Fibroblast of skin of scalp (primary cell): ENCODE measurements around the gene NDUFA6. TPM values are rescaled to one million over a fixed set of nuclear protein-coding genes. Genes with fewer than 3 reads are reported as not detected.
"Not testable (repeated sequence)": the region's sequence is repeated elsewhere in the genome, so short reads cannot be mapped to it uniquely, and the experiment has no call there.

Experiments used
- DNase-seq: peaks from one replicate; pipeline ENCODE4 v3.0.0-alpha.2; 2013
- polyA plus RNA-seq, 2 experiments: library from polyadenylated mRNA; unstranded; fragments of 120-200 nt; gene quantifications; one replicate each; pipeline ENCODE4 v1.2.1, GENCODE V29; 2013; ENCODE audit not compliant: insufficient read length in 2 of 2

Gene NDUFA6
- polyA plus RNA-seq (2013, experiment 1 of 2; ENCODE audit: insufficient read length): 86.8 TPM
- 90.6 TPM for polyA plus RNA-seq (2013, experiment 2 of 2; ENCODE audit: insufficient read length)

DNA sequence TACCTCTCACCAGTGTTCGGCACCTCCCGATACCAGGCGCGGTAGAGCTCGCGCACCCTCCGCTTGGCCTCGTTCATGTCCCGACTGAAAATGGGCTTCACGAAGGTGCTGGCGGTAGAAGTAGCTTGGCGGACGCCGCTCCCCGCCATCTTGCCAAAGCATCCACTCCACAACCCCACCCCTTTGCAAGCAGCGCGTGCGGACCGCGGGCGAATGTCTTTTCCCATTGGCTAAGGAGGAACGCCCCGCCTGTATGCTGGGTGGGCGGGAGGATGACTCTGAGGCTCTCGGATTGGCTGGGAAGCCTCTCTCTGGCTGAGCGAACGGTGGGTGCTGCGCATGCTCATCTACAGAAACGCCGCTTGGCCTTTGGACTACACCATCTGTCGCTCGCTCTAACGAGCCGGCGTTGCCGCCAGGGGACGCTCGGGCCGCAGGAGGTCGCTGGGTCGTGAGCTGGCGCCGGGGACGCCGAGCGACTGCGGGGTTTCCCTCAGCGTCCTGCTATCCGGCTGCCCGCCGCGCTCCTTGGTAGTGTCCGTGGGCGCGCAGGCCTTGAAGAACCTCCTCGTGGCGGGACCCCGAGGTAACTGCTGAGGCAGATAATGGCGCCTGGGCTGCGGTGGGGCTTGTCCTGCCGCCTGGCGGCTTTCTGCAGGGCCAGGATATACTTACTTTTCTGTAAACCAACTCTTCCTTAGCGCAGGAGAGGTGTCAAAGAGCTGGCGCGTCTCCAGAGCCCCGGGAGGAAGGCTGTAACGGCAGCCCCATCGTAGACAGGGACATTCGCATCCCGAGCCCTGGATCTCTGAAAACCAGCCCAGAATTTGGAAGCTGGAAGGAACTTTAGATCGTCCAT lies at the start of gene NDUFA6:
Gene NDUFA6, minus strand, starts transcription at position 177 of the 859 bp plus-strand sequence. Its CDS starts 28 bp downstream, at position 149.
- peak; percentile 99 for DNase-seq

DNA sequence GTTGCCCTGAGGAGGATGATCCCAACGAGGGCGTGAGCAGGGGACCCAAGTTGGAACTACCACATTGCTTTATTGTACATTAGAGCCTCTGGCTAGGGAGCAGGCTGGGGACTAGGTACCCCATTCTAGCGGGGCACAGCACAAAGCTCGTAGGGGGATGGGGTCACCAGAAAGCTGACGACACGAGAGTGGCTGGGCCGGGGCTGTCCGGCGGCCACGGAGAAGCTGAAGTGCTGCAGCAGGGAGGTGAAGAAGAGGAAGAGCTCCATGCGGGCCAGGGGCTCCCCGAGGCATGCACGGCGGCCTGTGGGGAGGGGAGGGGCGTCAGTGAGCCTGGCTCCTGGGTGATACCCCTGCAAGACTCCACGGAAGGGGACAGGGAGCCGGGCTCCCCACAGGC lies 49.6 kb upstream of the NDUFA6 start:
- not testable (repeated sequence) for DNase-seq

DNA sequence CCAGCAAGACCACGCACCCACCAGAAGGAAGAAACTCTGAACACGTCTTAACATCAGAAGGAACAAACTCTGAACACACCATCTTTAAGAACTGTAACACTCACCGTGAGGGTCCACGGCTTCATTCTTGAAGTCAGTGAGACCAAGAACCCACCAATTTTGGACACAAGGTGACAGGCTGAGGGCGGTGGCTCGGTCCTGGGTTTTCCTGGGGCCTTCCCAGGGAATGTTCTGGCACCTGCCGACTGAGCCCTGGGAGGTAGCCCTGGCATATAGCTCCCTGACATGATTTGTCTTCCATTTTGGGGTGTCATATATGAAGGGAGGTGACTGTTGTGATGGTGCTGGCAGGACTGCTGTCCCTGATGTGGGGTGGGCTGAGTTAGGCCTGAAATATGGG lies 48.9 kb upstream of the NDUFA6 start:
- DNase-seq: not testable (repeated sequence)

DNA sequence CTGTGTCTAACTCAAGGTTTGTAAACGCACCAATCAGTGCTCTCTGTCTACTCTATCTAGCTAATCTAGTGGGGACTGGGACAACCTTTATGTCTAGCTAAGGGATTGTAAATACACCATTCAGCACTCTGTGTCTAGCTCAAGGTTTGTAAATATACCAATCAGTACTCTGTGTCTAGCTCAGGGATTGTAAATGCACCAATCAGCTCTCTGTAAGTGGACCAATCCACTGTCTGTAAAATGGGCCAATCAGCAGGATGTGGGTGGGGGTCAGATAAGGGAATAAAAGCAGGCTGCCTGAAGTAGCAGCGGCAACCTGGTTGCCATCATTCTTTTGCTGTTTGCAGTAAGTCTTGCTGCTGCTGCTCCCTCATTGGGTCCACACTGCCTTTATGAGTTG lies 48.4 kb upstream of the NDUFA6 start:
- no peak for DNase-seq

DNA sequence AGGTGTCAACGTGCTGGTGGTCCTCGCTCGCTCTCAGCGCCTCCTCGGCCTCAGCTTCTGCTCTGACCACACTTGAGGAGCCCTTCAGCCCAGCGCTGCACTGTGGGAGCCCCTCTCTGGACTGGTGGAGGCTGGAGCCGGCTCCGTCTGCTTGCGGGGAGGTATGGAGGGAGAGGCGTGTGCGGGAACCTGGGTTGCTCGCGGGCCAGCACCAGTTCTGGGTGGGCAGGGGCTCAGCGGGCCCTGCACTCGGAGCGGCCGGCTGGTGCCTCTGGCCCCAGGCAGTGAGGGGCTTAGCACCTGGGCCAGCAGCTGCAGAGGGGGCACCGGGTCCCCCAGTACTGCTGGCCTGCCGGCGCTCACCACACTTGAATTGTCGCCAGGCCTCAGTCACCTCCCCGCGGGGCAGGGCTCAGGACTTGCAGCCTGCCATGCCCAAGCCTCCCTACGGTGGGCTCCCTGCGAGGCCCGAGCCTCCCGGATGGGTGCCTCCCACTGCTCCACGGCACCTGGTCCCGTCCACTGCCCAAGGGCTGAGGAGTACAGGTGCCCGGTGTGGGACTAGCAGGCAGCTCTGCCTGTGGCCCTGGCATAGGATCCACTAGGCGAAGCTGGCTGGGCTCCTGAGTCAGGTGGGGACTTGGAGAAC lies 47.7 kb upstream of the NDUFA6 start:
- no peak for DNase-seq

DNA sequence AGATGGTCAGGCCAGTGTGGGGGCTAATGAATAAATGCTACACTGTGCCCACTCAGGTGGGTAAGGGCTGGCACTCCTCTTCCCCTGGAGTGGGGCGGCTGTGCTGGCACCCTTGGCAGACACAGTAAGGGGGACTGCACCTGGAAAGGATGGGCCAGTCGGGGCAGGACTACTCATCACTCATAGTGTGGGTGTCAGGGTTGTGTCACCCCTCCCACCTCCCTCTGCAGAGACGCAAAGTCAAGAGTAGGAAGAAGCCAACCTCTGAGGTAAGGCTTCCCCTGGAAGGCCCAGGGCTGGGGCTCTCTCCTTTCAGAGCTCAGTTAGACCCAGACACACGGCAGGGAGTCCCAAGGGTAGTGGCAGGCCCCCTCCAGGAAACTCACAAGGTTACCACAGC lies 45.1 kb upstream of the NDUFA6 start:
- DNase-seq: not testable (repeated sequence)

DNA sequence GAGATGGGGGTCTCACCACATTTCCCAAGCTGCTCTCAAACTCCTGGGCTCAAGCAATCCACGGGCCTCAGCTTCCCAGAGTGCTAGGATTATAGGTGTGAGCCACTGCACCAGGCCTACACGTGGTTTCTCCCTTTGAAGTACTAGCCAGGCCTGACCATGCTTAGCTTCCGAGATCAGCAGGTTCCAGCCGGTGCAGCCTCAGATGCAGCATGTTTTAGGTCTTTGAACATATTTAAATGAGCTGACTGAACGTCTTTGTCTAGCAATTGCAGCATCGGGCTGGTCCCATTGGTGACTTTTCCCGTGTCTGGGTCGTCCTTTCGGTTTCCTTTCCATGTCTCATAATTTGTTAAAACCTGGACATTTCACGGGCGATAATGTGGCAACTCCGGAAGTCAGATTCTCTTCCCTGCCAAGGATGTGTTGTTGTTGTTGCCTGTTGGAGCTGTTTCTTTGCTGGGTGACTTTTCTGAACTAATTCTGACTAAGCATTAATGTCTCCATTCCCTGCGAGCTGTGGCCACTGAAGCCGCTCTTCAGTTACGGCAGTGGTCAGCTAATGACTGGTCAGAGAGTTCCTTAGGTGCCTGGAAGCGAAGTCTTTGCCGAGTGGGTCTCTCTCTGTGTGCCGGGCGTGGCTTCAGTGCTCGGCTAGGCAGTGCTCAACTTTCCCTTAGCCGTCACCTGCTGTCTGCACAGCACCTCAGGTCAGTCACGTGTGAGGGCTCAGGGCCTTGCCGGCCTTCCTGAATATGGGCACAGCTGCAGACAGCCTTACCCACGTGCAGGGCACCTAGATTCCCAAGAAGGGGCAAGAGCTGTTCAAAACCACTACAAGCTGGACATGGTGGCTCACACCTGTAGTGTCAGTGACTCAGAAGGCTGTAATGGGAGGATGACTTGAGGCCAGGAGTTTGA lies 43.8 kb upstream of the NDUFA6 start:
- no peak for DNase-seq

DNA sequence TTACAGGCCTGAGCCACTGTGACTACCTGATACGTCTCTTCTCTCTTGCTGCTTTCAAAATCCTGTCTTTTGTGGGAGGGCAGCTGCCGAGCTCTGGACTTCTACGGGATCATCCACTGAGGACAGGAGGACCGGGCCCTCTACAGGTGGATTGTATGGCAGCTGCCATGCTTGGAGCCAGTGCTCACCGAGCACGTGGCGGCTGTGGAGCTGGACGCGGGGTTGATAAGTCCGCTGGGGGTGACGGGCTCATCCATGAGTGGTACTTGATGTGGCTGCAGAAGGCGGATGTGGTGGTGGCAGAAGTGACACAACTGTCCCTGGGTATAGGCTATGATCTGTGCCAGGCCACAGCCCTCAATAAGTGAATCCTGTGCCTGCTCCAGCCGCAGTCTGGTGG lies 41.9 kb upstream of the NDUFA6 start:
- no peak for DNase-seq

DNA sequence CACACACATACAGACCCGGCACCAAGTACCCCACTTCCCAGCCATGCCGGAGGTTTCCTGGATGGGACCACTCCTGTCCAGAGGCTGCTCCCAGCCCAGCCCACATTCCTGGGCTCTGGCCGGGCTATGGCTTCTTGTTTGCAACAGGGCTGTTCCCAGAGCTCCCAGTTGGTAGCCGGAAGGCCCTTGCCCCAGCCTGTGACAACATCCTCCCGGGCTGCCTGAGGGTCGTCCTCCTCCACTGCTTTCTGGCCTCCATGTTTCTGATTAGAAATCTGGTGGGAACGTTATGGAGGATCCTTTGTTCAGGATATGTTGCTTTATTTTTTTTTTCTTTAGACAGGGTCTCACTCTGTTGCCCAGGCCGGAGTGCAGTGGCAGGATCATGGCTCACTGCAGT lies 41.0 kb upstream of the NDUFA6 start:
- DNase-seq: no peak

DNA sequence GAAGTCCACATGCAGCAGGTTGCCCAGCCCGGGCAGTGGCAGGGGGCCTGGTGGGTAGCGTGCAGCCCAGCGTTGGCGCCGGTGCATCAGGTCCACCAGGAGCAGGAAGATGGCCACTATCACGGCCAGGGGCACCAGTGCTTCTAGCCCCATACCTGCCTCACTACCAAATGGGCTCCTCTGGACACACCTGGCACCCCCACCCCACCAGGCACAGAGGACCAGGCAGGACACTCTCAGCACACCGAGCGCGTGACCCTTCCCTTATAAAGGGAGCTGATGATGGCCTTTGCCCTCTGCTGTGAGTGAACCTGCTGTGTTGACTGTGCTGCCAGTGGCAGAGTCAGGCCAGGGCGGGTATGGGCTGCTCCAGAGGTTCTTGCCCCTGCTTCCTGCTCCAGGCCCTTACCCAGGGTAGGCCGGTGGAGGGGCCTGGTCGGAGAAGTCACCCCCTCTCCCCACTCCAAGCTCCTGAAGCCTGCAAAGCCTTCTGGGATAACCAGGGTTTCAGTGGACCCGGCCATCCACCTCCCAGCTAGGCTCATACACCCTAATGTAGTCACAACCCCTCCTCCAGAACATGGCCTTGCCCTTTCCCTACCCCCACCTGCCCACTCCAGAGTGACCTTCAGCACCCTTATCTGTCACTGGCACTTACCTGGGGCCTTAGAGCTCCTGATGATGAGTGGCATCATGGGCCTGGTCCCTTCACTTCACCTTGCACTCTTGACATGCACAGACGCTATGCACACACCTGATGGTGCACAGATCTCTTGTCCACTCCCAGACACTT lies 40.3 kb upstream of the NDUFA6 start, which contains the start of gene CYP2D6:
Gene CYP2D6, minus strand, starts transcription at position 172 of the 793 bp plus-strand sequence. Its CDS starts 19 bp downstream, at position 153.
- not testable (repeated sequence) for DNase-seq

DNA sequence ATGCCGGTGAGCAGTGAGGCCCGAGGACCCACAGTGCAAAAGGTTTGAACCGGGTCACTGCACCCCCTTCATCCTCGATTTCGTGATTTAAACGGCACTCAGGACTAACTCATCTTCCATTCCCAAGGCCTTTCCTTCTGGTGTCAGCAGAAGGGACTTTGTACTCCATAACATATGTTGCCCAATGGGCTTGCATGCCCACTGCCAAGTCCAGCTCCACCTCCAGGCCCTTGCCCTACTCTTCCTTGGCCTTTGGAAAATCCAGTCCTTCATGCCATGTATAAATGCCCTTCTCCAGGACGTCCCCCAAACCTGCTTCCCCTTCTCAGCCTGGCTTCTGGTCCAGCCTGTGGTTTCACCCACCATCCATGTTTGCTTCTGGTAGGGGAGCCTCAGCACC lies 39.6 kb upstream of the NDUFA6 start:
- DNase-seq: not testable (repeated sequence)

DNA sequence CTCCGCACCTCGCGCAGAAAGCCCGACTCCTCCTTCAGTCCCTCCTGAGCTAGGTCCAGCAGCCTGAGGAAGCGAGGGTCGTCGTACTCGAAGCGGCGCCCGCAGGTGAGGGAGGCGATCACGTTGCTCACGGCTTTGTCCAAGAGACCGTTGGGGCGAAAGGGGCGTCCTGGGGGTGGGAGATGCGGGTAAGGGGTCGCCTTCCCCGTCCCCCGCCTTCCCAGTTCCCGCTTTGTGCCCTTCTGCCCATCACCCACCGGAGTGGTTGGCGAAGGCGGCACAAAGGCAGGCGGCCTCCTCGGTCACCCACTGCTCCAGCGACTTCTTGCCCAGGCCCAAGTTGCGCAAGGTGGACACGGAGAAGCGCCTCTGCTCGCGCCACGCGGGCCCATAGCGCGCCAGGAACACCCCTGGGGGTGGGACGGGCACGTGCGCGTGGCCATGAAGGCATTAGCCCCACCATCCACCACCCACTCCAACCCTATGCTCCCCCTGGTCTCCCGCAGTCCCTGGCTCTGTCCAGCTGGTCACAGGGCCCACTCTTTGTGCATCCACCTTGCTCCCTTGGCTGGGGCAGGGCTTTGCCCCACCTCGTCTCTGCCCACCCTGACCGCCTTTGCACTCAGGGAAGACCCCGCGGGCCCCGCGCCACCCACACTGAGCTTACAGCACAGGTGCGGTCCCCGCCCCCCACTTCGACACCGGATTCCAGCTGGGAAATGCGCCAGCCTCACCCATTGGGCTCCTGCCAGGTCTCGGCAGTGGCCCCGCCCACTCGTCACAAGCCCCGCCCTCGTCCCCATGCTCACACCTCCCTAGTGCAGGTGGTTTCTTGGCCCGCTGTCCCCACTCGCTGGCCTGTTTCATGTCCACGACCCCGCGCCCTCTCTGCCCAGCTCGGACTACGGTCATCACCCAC lies 38.5 kb upstream of the NDUFA6 start:
- DNase-seq: not testable (repeated sequence)

DNA sequence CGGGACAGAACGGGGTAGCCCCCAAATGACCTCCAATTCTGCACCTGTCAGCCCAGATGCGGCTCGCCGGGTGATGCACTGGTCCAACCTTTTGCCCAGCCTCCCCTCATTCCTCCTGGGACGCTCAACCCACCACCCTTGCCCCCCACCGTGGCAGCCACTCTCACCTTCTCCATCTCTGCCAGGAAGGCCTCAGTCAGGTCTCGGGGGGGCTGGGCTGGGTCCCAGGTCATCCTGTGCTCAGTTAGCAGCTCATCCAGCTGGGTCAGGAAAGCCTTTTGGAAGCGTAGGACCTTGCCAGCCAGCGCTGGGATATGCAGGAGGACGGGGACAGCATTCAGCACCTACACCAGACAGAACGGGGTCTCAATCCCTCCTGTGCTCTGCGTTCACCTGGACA lies 37.4 kb upstream of the NDUFA6 start:
- not testable (repeated sequence) for DNase-seq

DNA sequence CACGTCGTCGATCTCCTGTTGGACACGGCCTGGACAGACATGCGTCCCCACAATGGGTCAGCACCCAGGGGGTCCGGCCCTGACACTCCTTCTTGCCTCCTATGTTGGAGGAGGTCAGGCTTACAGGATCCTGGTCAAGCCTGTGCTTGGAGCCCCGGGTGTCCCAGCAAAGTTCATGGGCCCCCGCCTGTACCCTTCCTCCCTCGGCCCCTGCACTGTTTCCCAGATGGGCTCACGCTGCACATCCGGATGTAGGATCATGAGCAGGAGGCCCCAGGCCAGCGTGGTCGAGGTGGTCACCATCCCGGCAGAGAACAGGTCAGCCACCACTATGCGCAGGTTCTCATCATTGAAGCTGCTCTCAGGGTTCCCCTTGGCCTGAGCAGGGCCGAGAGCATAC lies 37.0 kb upstream of the NDUFA6 start:
- DNase-seq: no peak

DNA sequence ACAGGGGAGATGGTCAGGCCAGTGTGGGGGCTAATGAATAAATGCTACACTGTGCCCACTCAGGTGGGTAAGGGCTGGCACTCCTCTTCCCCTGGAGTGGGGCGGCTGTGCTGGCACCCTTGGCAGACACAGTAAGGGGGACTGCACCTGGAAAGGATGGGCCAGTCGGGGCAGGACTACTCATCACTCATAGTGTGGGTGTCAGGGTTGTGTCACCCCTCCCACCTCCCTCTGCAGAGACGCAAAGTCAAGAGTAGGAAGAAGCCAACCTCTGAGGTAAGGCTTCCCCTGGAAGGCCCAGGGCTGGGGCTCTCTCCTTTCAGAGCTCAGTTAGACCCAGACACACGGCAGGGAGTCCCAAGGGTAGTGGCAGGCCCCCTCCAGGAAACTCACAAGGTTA lies 33.0 kb upstream of the NDUFA6 start:
- DNase-seq: not testable (repeated sequence)

DNA sequence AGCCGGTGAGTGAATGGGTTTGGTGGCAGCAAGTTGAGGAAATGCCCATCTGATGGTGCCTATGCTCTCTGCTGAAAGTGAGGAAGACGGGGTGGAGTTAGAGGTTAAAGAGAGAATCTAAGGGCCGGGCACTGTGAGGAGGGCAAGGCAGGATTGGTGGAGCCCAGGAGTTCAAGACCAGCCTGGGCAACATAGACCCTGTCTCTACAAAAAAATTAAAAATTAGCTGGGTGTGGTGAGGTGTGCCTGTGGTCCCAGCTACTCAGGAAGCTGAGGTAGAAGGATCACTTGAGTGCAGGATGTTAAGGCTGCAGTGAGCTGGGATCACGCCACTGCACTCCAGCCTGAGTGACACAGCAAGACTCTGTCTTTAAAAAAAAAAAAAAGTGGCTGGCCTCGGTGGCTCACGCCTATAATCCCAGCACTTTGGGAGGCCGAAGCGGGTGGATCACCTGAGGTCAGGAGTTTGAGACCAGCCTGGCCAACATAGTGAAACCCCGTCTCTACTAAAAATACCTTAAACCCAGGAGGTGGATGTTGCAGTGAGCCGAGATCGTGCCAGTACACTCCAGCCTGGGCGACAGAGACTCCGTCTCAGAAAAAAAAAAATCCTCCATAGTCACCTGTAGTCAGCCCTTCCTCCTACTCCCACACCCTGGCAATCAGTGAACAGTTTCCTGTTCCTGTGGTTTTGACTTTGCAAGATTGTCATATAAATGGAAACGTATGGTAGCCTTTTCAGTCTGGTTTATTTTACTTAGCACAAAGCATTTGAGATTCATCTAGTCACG lies 29.9 kb upstream of the NDUFA6 start:
- DNase-seq: not testable (repeated sequence)

DNA sequence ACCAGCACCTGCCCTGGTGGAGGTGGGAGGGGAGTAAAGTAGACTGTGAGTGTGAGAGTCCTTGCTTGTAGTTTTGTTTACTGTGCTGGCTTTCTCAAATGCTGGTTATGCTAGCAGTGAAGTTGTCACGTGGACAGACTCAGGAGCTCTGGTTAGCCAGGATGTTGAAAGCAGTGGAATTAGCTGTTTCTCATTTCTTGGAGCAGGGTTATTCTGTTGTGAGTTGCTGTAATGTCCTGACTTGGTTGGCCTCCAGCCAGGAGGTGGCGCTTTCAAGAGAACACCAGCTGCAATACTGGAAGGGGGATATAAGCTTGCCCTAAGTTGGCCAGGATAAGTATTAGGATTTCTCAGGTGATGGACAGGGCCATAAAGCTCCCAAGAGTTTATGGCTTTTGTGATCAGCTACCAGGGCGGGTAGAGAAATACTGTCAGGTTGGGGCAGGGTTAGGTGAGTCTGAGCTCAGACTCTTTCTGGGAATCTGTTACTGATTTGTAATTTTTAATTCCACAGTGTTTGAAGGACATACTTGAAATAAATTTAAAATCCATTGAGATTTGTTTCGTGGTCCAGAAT lies 26.4 kb upstream of the NDUFA6 start:
- DNase-seq: no peak

DNA sequence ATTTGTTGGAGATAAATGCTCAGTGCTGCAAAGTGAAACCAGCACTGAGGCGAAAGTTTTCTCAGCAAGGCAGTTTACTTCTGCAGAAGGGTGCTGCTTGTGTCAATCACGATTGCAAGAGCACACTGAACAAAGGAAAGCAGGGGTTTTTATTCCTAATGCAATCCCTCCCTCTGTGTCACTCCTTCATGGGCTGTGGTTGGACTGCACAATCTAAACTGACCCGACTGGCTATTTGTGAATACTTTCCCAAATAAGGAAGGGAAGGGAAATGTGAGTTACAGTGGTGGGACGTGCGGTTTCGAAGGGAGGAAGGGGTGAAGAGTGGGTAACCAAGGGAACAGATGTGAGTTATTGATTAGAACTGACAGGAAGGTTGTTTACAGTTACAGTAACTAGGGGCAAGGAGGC lies 24.9 kb upstream of the NDUFA6 start:
- DNase-seq: not testable (repeated sequence)

DNA sequence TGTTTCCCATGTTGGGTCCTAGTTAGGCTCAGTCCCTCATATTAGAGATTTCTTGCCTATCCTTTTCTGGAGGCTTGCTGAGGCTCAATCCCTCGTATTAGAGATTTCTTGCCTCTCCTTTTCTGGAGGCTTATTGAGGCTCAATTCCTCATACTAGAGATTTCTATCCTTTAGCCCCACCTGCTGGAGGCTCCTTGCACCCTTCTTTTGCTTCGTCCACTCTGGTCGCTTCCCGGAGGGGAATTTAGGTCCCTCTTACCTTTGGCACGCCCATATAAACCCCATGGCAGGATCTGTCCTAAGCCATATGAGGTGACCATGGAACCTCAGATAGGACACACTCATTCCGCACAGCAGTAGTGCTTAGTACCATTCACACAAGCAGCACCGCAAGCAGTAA lies 24.1 kb upstream of the NDUFA6 start:
- peak; percentile 7 for DNase-seq
